HEK293T (cell line): ENCODE data around the gene ARMH3.

Experiments used
- ARNT ChIP-seq: fragments of 450-650 bp; IDR thresholded peaks from 2 replicates; pipeline ENCODE4 v1.6.1; 2017; ENCODE audit warnings: mild to moderate bottlenecking
- BHLHE40 ChIP-seq: fragments of 450-650 bp; IDR thresholded peaks from 2 replicates; pipeline ENCODE4 v1.6.1; 2016; ENCODE audit warnings: mild to moderate bottlenecking, moderate library complexity, borderline replicate concordance
- CTBP1 ChIP-seq: fragments of 450-650 bp; IDR thresholded peaks from 2 replicates; pipeline ENCODE4 v1.6.1; 2016; ENCODE audit warnings: borderline replicate concordance
- ELF4 ChIP-seq: fragments of 450-650 bp; IDR thresholded peaks from 2 replicates; pipeline ENCODE4 v1.6.1; 2017; ENCODE audit warnings: antibody characterized with exemption
- FOXA1 ChIP-seq: fragments of 450-650 bp; IDR thresholded peaks from 2 replicates; pipeline ENCODE4 v1.6.1; 2016; ENCODE audit warnings: mild to moderate bottlenecking
- FOXM1 ChIP-seq: fragments of 450-650 bp; IDR thresholded peaks from 2 replicates; pipeline ENCODE4 v1.6.1; 2017; ENCODE audit warnings: mild to moderate bottlenecking, borderline replicate concordance
- HDGF ChIP-seq: fragments of 450-650 bp; IDR thresholded peaks from 2 replicates; pipeline ENCODE4 v1.6.1; 2017; ENCODE audit warnings: antibody characterized with exemption, borderline replicate concordance
- NFRKB ChIP-seq: fragments of 450-650 bp; IDR thresholded peaks from 2 replicates; pipeline ENCODE4 v1.6.1; 2016; ENCODE audit warnings: mild to moderate bottlenecking, moderate library complexity
- SUZ12 ChIP-seq: fragments of 450-650 bp; IDR thresholded peaks from 2 replicates; pipeline ENCODE4 v1.6.1; 2016; ENCODE audit warnings: mild to moderate bottlenecking
- TARDBP ChIP-seq: fragments of 450-650 bp; IDR thresholded peaks from 2 replicates; pipeline ENCODE4 v1.6.1; 2016

DNA sequence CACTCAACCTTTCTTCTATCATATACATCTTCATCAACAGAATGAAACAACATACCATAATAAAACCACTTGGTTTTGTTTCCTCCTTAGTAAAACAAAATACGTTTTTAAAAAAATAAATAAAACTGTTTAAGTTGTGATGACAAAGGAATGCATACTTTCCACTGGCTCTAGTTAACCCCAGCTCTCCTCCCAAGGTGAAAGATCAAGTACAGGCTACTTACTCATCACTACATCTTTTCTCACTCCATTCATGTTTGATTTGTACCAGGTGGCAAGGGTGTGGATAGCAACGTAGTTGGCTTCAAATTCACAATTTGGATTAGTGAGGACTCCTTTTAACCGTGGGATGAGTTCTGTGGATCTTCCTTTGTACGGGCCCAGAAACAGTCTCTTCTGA lies 252.5 kb downstream of the ARMH3 start:
- no peak for TF ChIP-seq NFRKB
- TF ChIP-seq BHLHE40 = no peak
- no peak for TF ChIP-seq TARDBP
- TF ChIP-seq ELF4 = no peak
- no peak for TF ChIP-seq FOXM1
- TF ChIP-seq ARNT = no peak
- TF ChIP-seq HDGF = no peak
- no peak for TF ChIP-seq SUZ12
- TF ChIP-seq FOXA1 = no peak
- TF ChIP-seq CTBP1 = no peak
